Measurements from ENCODE around the gene SERPINB6. TPM values are rescaled to one million over a fixed set of nuclear protein-coding genes. Genes with fewer than 3 reads are reported as not detected.

Gene SERPINB6
- total and polyA plus RNA-seq, 7 experiments from 2014 or later = 19.7 to 94.2 (median 56.6) TPM

- Histone ChIP-seq H3K9me3 (ENCODE audit: control insufficient read depth in 2 of 3, low read length in 3 of 3) (no peaks in the 10 kb centered on the region), H3K27ac (ENCODE audit: low read depth, low read length) (no peak overlapping the region), H3K27me3 (ENCODE audit: control insufficient read depth in 2 of 2, insufficient read depth in 2 of 2, low read length in 2 of 2) (no peaks in the 10 kb centered on the region), H3K4me3 (ENCODE audit: low read length) (no peak overlapping the region), H3K4me1 (ENCODE audit: control insufficient read depth in 2 of 2, insufficient read depth in 2 of 2, low read length in 2 of 2) (peaks cover 4 to 5% of the 10 kb centered on the region in 2 donors), H3K36me3 (ENCODE audit: control insufficient read depth in 2 of 3, insufficient read depth in 3 of 3, low read length in 3 of 3) (no peaks in the 10 kb centered on the region)
- Mint-ChIP-seq H3K4me1 (peaks cover 7 to 24% (median 13%) of the 10 kb centered on the region in 7 donors), H3K27ac (peak overlapping the region in 2 of 9 donors; percentile 21 to 83), H3K9me3 (no peaks in the 10 kb centered on the region), H3K4me3 (peak overlapping the region in 1 of 10 donors; percentile 34), H3K27me3 (peaks cover 0 to 60% (median 5%) of the 10 kb centered on the region in 5 donors), H3K36me3 (no peaks in the 10 kb centered on the region)
- ATAC-seq (no peak), DNase-seq (no peak)
- ChIA-PET CTCF (no interaction called here), POLR2A (interaction anchor here (9.6 kb wide), 1 partner anchor 46 kb away, joined by 440 read pairs; no protein-coding TSS in a partner anchor)
- intact Hi-C loops (cut with micrococcal nuclease) = no loop called here
These were observed 11.2 kb upstream of the SERPINB6 start for GRCh38 chr6:2982426-2983117.

GRCh38 chr6:2980465-2980855, 9.1 kb upstream of the SERPINB6 start:
- H3K4me3 ChIP-seq (ENCODE audit: low read length) = no peak overlapping the region
- CTCF ChIA-PET = interaction anchor here (0.6 to 1.5 kb wide), 2 partner anchors 9 to 346 kb away, joined by 3 to 6 read pairs; no protein-coding TSS in a partner anchor
- Mint-ChIP-seq H3K27me3 (peaks cover 0 to 73% (median 5%) of the 10 kb centered on the region in 5 donors), H3K27ac (peak overlapping the region in 1 of 9 donors; percentile 22), H3K36me3 (no peaks in the 10 kb centered on the region), H3K4me1 (peaks cover 0 to 19% (median 6%) of the 10 kb centered on the region in 7 donors), H3K4me3 (no peak overlapping the region), H3K9me3 (no peaks in the 10 kb centered on the region)
- H3K9me3 ChIP-seq (ENCODE audit: control insufficient read depth in 2 of 3, low read length in 3 of 3) = no peaks in the 10 kb centered on the region
- no peak for ATAC-seq
- H3K36me3 ChIP-seq (ENCODE audit: control insufficient read depth in 2 of 3, insufficient read depth in 3 of 3, low read length in 3 of 3) = no peaks in the 10 kb centered on the region
- H3K27me3 ChIP-seq (ENCODE audit: control insufficient read depth in 2 of 2, insufficient read depth in 2 of 2, low read length in 2 of 2) = no peaks in the 10 kb centered on the region
- no peak for DNase-seq
- POLR2A ChIA-PET = interaction anchor here (1.0 to 4.4 kb wide), 4 partner anchors 8 to 131 kb away, joined by 3 to 29 read pairs (median 4); partner anchors contain the start of gene SERPINB6
- H3K27ac ChIP-seq (ENCODE audit: low read depth, low read length) = no peak overlapping the region
- H3K4me1 ChIP-seq (ENCODE audit: control insufficient read depth in 2 of 2, insufficient read depth in 2 of 2, low read length in 2 of 2) = peaks cover 0 to 7% of the 10 kb centered on the region in 2 donors
- intact Hi-C loops (cut with micrococcal nuclease) = no loop called here

GRCh38 chr6:2979819-2980464, 8.6 kb upstream of the SERPINB6 start:
- ATAC-seq (no peak), DNase-seq (no peak)
- no peak overlapping the region for H3K4me3 Mint-ChIP-seq
- peaks cover 0 to 70% (median 5%) of the 10 kb centered on the region in 5 donors for H3K27me3 Mint-ChIP-seq
- Histone ChIP-seq H3K36me3 (ENCODE audit: control insufficient read depth in 2 of 3, insufficient read depth in 3 of 3, low read length in 3 of 3) (no peaks in the 10 kb centered on the region), H3K4me3 (ENCODE audit: low read length) (no peak overlapping the region), H3K4me1 (ENCODE audit: control insufficient read depth in 2 of 2, insufficient read depth in 2 of 2, low read length in 2 of 2) (peaks cover 0 to 7% of the 10 kb centered on the region in 2 donors), H3K27ac (ENCODE audit: low read depth, low read length) (no peak overlapping the region), H3K27me3 (ENCODE audit: control insufficient read depth in 2 of 2, insufficient read depth in 2 of 2, low read length in 2 of 2) (no peaks in the 10 kb centered on the region), H3K9me3 (ENCODE audit: control insufficient read depth in 2 of 3, low read length in 3 of 3) (no peaks in the 10 kb centered on the region)
- intact Hi-C loops (cut with micrococcal nuclease) = no loop called here
- ChIA-PET CTCF (interaction anchor here (0.6 to 1.5 kb wide), 2 partner anchors 10 to 346 kb away, joined by 3 to 6 read pairs; no protein-coding TSS in a partner anchor), POLR2A (interaction anchor here (1.2 to 4.4 kb wide), 4 partner anchors 9 to 130 kb away, joined by 3 to 29 read pairs (median 3); partner anchors contain the start of gene SERPINB9)
- no peak overlapping the region for H3K27ac Mint-ChIP-seq
- peaks cover 0 to 19% (median 6%) of the 10 kb centered on the region in 7 donors for H3K4me1 Mint-ChIP-seq
- no peaks in the 10 kb centered on the region for H3K9me3 Mint-ChIP-seq
- no peaks in the 10 kb centered on the region for H3K36me3 Mint-ChIP-seq

- Mint-ChIP-seq H3K27ac (peak overlapping the region in 1 of 9 donors; percentile 8), H3K36me3 (no peaks in the 10 kb centered on the region), H3K9me3 (no peaks in the 10 kb centered on the region), H3K27me3 (peaks cover 0 to 73% (median 5%) of the 10 kb centered on the region in 5 donors), H3K4me3 (no peak overlapping the region), H3K4me1 (peaks cover 0 to 19% (median 6%) of the 10 kb centered on the region in 7 donors)
- CTCF ChIA-PET = no interaction called here
- Histone ChIP-seq H3K27me3 (ENCODE audit: control insufficient read depth in 2 of 2, insufficient read depth in 2 of 2, low read length in 2 of 2) (no peaks in the 10 kb centered on the region), H3K4me3 (ENCODE audit: low read length) (no peak overlapping the region), H3K36me3 (ENCODE audit: control insufficient read depth in 2 of 3, insufficient read depth in 3 of 3, low read length in 3 of 3) (no peaks in the 10 kb centered on the region), H3K4me1 (ENCODE audit: control insufficient read depth in 2 of 2, insufficient read depth in 2 of 2, low read length in 2 of 2) (peaks cover 0 to 7% of the 10 kb centered on the region in 2 donors), H3K27ac (ENCODE audit: low read depth, low read length) (no peak overlapping the region), H3K9me3 (ENCODE audit: control insufficient read depth in 2 of 3, low read length in 3 of 3) (no peaks in the 10 kb centered on the region)
- DNase-seq (no peak), ATAC-seq (no peak)
- intact Hi-C loops (cut with micrococcal nuclease) = no loop called here
- POLR2A ChIA-PET = interaction anchor here (1.3 to 4.4 kb wide), 3 partner anchors 10 to 75 kb away, joined by 3 to 29 read pairs (median 3); partner anchors contain the start of gene SERPINB9
These were observed 7.6 kb upstream of the SERPINB6 start for GRCh38 chr6:2978923-2979322.

DNA sequence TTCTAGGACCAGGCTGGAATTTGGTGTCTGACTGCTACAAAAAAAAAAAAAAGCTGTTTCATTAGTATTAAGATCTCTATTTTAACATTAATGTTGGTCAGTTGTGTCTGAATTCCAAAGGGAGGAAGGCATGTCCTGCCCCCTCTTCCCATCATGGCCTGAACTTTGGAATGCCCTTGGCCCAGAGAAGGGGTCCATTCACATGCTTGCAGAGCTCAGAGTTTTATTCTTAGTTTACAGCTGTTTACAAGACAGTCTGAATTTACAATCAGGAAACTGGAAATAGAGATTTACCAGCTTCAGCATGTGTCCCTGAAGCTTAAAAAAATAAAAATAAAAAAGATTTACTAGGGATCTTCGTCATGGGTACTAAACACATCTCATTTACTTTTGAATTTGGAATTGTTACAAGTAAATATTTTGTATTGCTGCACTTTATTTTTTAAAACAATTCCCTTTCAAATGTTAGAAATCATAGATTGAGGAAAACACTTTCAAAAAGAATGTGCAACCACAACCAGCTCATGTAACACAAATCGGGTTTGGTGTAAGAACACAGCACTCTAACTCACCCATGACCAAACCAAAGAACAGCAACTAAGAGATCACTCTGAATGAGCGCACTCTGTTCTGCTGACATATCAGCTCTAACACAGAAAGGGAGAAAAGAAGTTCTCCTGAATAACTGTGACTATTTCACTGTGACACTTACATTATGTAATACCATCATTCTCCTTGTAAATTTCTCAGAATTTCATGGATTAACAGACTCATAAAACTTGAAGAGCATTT, 6.6 kb upstream of the SERPINB6 start:
- peaks cover 0 to 15% (median 5%) of the 10 kb centered on the region in 7 donors for H3K4me1 Mint-ChIP-seq
- DNase-seq (no peak), ATAC-seq (no peak)
- H3K27ac Mint-ChIP-seq = no peak overlapping the region
- ChIA-PET POLR2A (interaction anchor here (1.5 to 4.4 kb wide), 2 partner anchors 11 to 74 kb away, joined by 3 to 29 read pairs; partner anchors contain the start of gene SERPINB9), CTCF (interaction anchor here (1.3 kb wide), 1 partner anchor 12 kb away, joined by 3 read pairs; no protein-coding TSS in a partner anchor)
- peaks cover 0 to 2% (median 0%) of the 10 kb centered on the region in 5 donors for H3K36me3 Mint-ChIP-seq
- Histone ChIP-seq H3K27me3 (ENCODE audit: control insufficient read depth in 2 of 2, insufficient read depth in 2 of 2, low read length in 2 of 2) (no peaks in the 10 kb centered on the region), H3K9me3 (ENCODE audit: control insufficient read depth in 2 of 3, low read length in 3 of 3) (no peaks in the 10 kb centered on the region), H3K36me3 (ENCODE audit: control insufficient read depth in 2 of 3, insufficient read depth in 3 of 3, low read length in 3 of 3) (no peaks in the 10 kb centered on the region), H3K27ac (ENCODE audit: low read depth, low read length) (no peak overlapping the region), H3K4me3 (ENCODE audit: low read length) (no peak overlapping the region), H3K4me1 (ENCODE audit: control insufficient read depth in 2 of 2, insufficient read depth in 2 of 2, low read length in 2 of 2) (peaks cover 0 to 11% of the 10 kb centered on the region in 2 donors)
- no peak overlapping the region for H3K4me3 Mint-ChIP-seq
- peaks cover 0 to 72% (median 5%) of the 10 kb centered on the region in 5 donors for H3K27me3 Mint-ChIP-seq
- peaks cover 0 to 2% (median 0%) of the 10 kb centered on the region in 11 donors for H3K9me3 Mint-ChIP-seq
- intact Hi-C loops (cut with micrococcal nuclease) = no loop called here

- Mint-ChIP-seq H3K27ac (no peak overlapping the region), H3K4me3 (peak overlapping the region in 1 of 10 donors; percentile 23), H3K27me3 (peaks cover 0 to 76% (median 5%) of the 10 kb centered on the region in 5 donors), H3K36me3 (peaks cover 0 to 2% (median 0%) of the 10 kb centered on the region in 5 donors), H3K4me1 (peaks cover 7 to 14% (median 11%) of the 10 kb centered on the region in 7 donors), H3K9me3 (peaks cover 0 to 7% (median 0%) of the 10 kb centered on the region in 11 donors)
- no peak for DNase-seq
- H3K27ac ChIP-seq (ENCODE audit: low read depth, low read length) = no peak overlapping the region
- no peaks in the 10 kb centered on the region for H3K36me3 ChIP-seq (ENCODE audit: control insufficient read depth in 2 of 3, insufficient read depth in 3 of 3, low read length in 3 of 3)
- ATAC-seq = no peak
- H3K27me3 ChIP-seq (ENCODE audit: control insufficient read depth in 2 of 2, insufficient read depth in 2 of 2, low read length in 2 of 2) = no peaks in the 10 kb centered on the region
- H3K9me3 ChIP-seq (ENCODE audit: control insufficient read depth in 2 of 3, low read length in 3 of 3) = no peaks in the 10 kb centered on the region
- peaks cover under 1 to 11% of the 10 kb centered on the region in 2 donors for H3K4me1 ChIP-seq (ENCODE audit: control insufficient read depth in 2 of 2, insufficient read depth in 2 of 2, low read length in 2 of 2)
- CTCF ChIA-PET = interaction anchor here (1.3 kb wide), 1 partner anchor 13 kb away, joined by 3 read pairs; no protein-coding TSS in a partner anchor
- H3K4me3 ChIP-seq (ENCODE audit: low read length) = no peak overlapping the region
- intact Hi-C loops (cut with micrococcal nuclease) = no loop called here
- POLR2A ChIA-PET = interaction anchor here (4.0 to 4.4 kb wide), 2 partner anchors 11 to 35 kb away, joined by 29 to 33 read pairs; no protein-coding TSS in a partner anchor
These were observed 5.9 kb upstream of the SERPINB6 start for GRCh38 chr6:2977290-2977689.

Measured in naive thymus-derived CD4-positive, alpha-beta T cell (primary cell).